GM23338 (cell line): Measurements from ENCODE around the gene RPL29. TPM values are rescaled to one million over a fixed set of nuclear protein-coding genes. Genes with fewer than 3 reads are reported as not detected.
"Not testable (repeated sequence)": the region's sequence is repeated elsewhere in the genome, so short reads cannot be mapped to it uniquely, and the experiment has no call there.

ENCODE experiments used
- ATAC-seq: fragments of 200-7000 bp; cut with Tn5 transposase; 3 replicates; pipeline ENCODE4 v1.9.1; 2020
- DNase-seq: peaks from one replicate; pipeline ENCODE4 v3.0.0-alpha.2; 2015; ENCODE audit warnings: low spot score
- H2AFZ ChIP-seq: fragments of 200-600 bp; sonication (generic); 2 replicates; pipeline ENCODE4 v1.8.0; 2016; ENCODE audit warnings: antibody characterized with exemption, mild to moderate bottlenecking, moderate library complexity
- H3F3A ChIP-seq: fragments of 200-600 bp; sonication (generic); replicated peaks from 2 replicates; pipeline ENCODE4 v1.8.0; 2017; ENCODE audit warnings: antibody characterized with exemption, mixed run types, low read depth
- H3K27ac ChIP-seq: fragments of 200-600 bp; sonication (generic); 2 replicates; pipeline ENCODE4 v1.6.1; 2016; ENCODE audit warnings: low read depth
- H3K27me3 ChIP-seq: fragments of 200-600 bp; sonication (generic); 2 replicates; pipeline ENCODE4 v1.8.0; 2016; ENCODE audit warnings: mild to moderate bottlenecking, mixed run types, moderate library complexity; ENCODE audit not compliant: insufficient read depth
- H3K36me3 ChIP-seq: fragments of 200-600 bp; sonication (generic); 2 replicates; pipeline ENCODE4 v1.8.0; 2016; ENCODE audit warnings: mild to moderate bottlenecking; ENCODE audit not compliant: insufficient read depth
- H3K4me1 ChIP-seq: fragments of 200-600 bp; sonication (generic); 2 replicates; pipeline ENCODE4 v1.8.0; 2016; ENCODE audit warnings: mild to moderate bottlenecking, moderate library complexity; ENCODE audit not compliant: insufficient read depth
- H3K4me2 ChIP-seq: fragments of 200-600 bp; sonication (generic); 2 replicates; pipeline ENCODE4 v1.7.1; 2017; ENCODE audit warnings: mixed run types
- H3K4me3 ChIP-seq: fragments of 200-600 bp; sonication (generic); 2 replicates; pipeline ENCODE4 v1.6.1; 2016; ENCODE audit warnings: mixed run types
- H3K79me2 ChIP-seq: fragments of 200-600 bp; sonication (generic); replicated peaks from 2 replicates; pipeline ENCODE4 v1.8.0; 2017; ENCODE audit warnings: mild to moderate bottlenecking; ENCODE audit not compliant: insufficient read depth
- H3K9me2 ChIP-seq: fragments of 200-600 bp; sonication (generic); 2 replicates; pipeline ENCODE4 v1.8.0; 2017; ENCODE audit not compliant: insufficient read depth
- H4K20me1 ChIP-seq: fragments of 200-600 bp; sonication (generic); replicated peaks from 2 replicates; pipeline ENCODE4 v1.8.0; 2017; ENCODE audit warnings: mild to moderate bottlenecking; ENCODE audit not compliant: insufficient read depth
- H3K27ac Mint-ChIP-seq: 2 replicates; pipeline ENCODE4 v1.8.0; 2020; ENCODE audit warnings: inconsistent platforms, mild to moderate bottlenecking, moderate library complexity, mixed read lengths
- H3K27me3 Mint-ChIP-seq: 3 replicates; pipeline ENCODE4 v1.8.0; 2022; ENCODE audit warnings: low read depth, mild to moderate bottlenecking, moderate library complexity, mixed read lengths, inconsistent platforms; ENCODE audit not compliant: insufficient read depth, poor library complexity
- H3K36me3 Mint-ChIP-seq: 3 replicates; pipeline ENCODE4 v1.8.0; 2021; ENCODE audit warnings: low read depth, mild to moderate bottlenecking, inconsistent platforms, moderate library complexity, mixed read lengths
- H3K4me1 Mint-ChIP-seq: 3 replicates; pipeline ENCODE4 v1.8.0; 2020; ENCODE audit warnings: mild to moderate bottlenecking, inconsistent platforms, mixed read lengths
- H3K4me3 Mint-ChIP-seq: 3 replicates; pipeline ENCODE4 v1.8.0; 2021; ENCODE audit warnings: moderate library complexity, mild to moderate bottlenecking, inconsistent platforms, mixed read lengths
- H3K9me3 Mint-ChIP-seq: 3 replicates; pipeline ENCODE4 v1.8.0; 2020; ENCODE audit warnings: moderate library complexity, mild to moderate bottlenecking, inconsistent platforms, mixed read lengths
- CREB1 ChIP-seq: fragments of 250-450 bp; sonication (Bioruptor Pico); IDR thresholded peaks from 2 replicates; pipeline ENCODE4 v1.5.0; 2020; ENCODE audit warnings: low read depth, mild to moderate bottlenecking, moderate library complexity
- EZH2 ChIP-seq: fragments of 200-600 bp; sonication (generic); IDR thresholded peaks from one replicate; pipeline ENCODE4 v1.8.0; 2017; ENCODE audit warnings: antibody characterized with exemption, mild to moderate bottlenecking, low read depth; ENCODE audit not compliant: unreplicated experiment
- EZH2phosphoT487 ChIP-seq: fragments of 200-600 bp; sonication (generic); IDR thresholded peaks from one replicate; pipeline ENCODE4 v1.8.1; 2018; ENCODE audit warnings: antibody characterized with exemption; ENCODE audit not compliant: unreplicated experiment
- JUNB ChIP-seq: IDR thresholded peaks from one replicate; pipeline ENCODE4 v1.6.1; 2016; ENCODE audit warnings: antibody characterized with exemption; ENCODE audit not compliant: unreplicated experiment
- NANOG ChIP-seq: IDR thresholded peaks from 2 replicates; pipeline ENCODE4 v1.6.1; 2016; ENCODE audit warnings: antibody characterized with exemption, borderline replicate concordance
- ZNF114 ChIP-seq: fragments of 250-450 bp; sonication (Bioruptor Pico); IDR thresholded peaks from 2 replicates; pipeline ENCODE4 v1.5.0; 2020; ENCODE audit warnings: mild to moderate bottlenecking, moderate library complexity
- ZNF331 ChIP-seq: fragments of 250-450 bp; sonication (Bioruptor Pico); IDR thresholded peaks from 2 replicates; pipeline ENCODE4 v1.5.0; 2020; ENCODE audit warnings: low read depth, mild to moderate bottlenecking, moderate library complexity
- polyA plus RNA-seq: library from polyadenylated mRNA; unstranded; fragments of >200 nt; fragmentation: Nextera tagmentation; extraction: Ambion mirVana; gene quantifications from 2 replicates; pipeline ENCODE4 v1.2.1, GENCODE V29; 2016
- total RNA-seq: library from RNA; depleted of rRNA; stranded (reverse); fragments of >200 nt; shearing (Covaris generic); gene quantifications from 2 replicates; pipeline ENCODE4 v1.2.3, GENCODE V29; 2014
- TF ChIP-seq, protein P1 (sequence below): IDR thresholded peaks from 2 replicates; pipeline ENCODE4 v1.6.1; 2016; ENCODE audit warnings: antibody characterized with exemption
- TF ChIP-seq, protein P2 (sequence below): fragments of 250-450 bp; sonication (Bioruptor Pico); IDR thresholded peaks from 2 replicates; pipeline ENCODE4 v1.5.0; 2020; ENCODE audit warnings: mild to moderate bottlenecking, moderate library complexity
- TF ChIP-seq, protein P3 (sequence below), 2 experiments: fragments of 200-600 bp in 1 of 2; sonication (generic) in 1 of 2; conservative IDR thresholded peaks; 2 replicates each; pipeline versions ENCODE4 v1.5.1 to v1.6.1; 2016 to 2017; ENCODE audit warnings: antibody characterized with exemption in 2 of 2, low read depth in 2 of 2, mild to moderate bottlenecking in 2 of 2, moderate library complexity in 1 of 2

The RPL29 gene
- total and polyA plus RNA-seq, 2 experiments from 2014 or later = 1,471 to 1,864 TPM

DNA sequence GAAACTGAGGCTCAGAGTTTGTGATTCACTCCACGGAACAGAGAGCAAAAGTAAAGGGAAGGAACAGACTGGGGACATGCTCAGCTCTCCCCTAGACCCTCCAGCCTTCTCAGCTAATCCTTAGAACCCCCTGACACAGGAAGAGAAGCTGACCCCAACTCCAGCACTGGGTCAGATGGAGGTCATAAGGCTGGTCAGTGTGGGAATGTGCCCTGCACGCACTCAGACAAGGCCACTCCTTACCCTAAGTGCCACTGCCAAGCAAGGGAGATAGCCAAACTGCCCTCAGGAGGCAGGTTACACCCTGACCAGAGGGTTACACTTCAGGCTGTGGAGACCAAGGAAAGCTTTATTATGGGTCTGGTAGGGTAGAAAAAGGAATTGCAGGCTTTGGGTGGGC is 1.2 kb downstream of the RPL29 start:
- Mint-ChIP-seq H3K4me3 (peak overlapping the region; percentile 100), H3K27ac (peak overlapping the region; percentile 100), H3K36me3 (peaks cover 49% of the 10 kb centered on the region), H3K4me1 (peaks cover 29% of the 10 kb centered on the region), H3K9me3 (peaks cover 4% of the 10 kb centered on the region; the same call in 1 of the 3 replicates), H3K27me3 (peaks cover 24% of the 10 kb centered on the region)
- Histone ChIP-seq H4K20me1 (peaks cover 12% of the 10 kb centered on the region), H3F3A (peaks cover 43% of the 10 kb centered on the region), H3K27me3 (no peaks in the 10 kb centered on the region), H3K4me1 (peaks cover 25% of the 10 kb centered on the region), H3K36me3 (peaks cover 28% of the 10 kb centered on the region), H3K79me2 (peaks cover 18% of the 10 kb centered on the region), H3K4me3 (peak overlapping the region; percentile 94), H2AFZ (no peak overlapping the region), H3K27ac (peak overlapping the region; percentile 92), H3K4me2 (peak overlapping the region; percentile 100), H3K9me2 (no peaks in the 10 kb centered on the region)
- no peak for DNase-seq
- ATAC-seq = no peak
- TF ChIP-seq CREB1 (CRISPR knock-in tag) (no peak), EZH2 (no peak), ZNF331 (CRISPR knock-in tag) (no peak), JUNB (no peak), NANOG (no peak), ZNF114 (CRISPR knock-in tag) (no peak), EZH2phosphoT487 (no peak)
- TF ChIP-seq, protein P1, sequence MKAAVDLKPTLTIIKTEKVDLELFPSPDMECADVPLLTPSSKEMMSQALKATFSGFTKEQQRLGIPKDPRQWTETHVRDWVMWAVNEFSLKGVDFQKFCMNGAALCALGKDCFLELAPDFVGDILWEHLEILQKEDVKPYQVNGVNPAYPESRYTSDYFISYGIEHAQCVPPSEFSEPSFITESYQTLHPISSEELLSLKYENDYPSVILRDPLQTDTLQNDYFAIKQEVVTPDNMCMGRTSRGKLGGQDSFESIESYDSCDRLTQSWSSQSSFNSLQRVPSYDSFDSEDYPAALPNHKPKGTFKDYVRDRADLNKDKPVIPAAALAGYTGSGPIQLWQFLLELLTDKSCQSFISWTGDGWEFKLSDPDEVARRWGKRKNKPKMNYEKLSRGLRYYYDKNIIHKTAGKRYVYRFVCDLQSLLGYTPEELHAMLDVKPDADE = no peak
- TF ChIP-seq, protein P2, sequence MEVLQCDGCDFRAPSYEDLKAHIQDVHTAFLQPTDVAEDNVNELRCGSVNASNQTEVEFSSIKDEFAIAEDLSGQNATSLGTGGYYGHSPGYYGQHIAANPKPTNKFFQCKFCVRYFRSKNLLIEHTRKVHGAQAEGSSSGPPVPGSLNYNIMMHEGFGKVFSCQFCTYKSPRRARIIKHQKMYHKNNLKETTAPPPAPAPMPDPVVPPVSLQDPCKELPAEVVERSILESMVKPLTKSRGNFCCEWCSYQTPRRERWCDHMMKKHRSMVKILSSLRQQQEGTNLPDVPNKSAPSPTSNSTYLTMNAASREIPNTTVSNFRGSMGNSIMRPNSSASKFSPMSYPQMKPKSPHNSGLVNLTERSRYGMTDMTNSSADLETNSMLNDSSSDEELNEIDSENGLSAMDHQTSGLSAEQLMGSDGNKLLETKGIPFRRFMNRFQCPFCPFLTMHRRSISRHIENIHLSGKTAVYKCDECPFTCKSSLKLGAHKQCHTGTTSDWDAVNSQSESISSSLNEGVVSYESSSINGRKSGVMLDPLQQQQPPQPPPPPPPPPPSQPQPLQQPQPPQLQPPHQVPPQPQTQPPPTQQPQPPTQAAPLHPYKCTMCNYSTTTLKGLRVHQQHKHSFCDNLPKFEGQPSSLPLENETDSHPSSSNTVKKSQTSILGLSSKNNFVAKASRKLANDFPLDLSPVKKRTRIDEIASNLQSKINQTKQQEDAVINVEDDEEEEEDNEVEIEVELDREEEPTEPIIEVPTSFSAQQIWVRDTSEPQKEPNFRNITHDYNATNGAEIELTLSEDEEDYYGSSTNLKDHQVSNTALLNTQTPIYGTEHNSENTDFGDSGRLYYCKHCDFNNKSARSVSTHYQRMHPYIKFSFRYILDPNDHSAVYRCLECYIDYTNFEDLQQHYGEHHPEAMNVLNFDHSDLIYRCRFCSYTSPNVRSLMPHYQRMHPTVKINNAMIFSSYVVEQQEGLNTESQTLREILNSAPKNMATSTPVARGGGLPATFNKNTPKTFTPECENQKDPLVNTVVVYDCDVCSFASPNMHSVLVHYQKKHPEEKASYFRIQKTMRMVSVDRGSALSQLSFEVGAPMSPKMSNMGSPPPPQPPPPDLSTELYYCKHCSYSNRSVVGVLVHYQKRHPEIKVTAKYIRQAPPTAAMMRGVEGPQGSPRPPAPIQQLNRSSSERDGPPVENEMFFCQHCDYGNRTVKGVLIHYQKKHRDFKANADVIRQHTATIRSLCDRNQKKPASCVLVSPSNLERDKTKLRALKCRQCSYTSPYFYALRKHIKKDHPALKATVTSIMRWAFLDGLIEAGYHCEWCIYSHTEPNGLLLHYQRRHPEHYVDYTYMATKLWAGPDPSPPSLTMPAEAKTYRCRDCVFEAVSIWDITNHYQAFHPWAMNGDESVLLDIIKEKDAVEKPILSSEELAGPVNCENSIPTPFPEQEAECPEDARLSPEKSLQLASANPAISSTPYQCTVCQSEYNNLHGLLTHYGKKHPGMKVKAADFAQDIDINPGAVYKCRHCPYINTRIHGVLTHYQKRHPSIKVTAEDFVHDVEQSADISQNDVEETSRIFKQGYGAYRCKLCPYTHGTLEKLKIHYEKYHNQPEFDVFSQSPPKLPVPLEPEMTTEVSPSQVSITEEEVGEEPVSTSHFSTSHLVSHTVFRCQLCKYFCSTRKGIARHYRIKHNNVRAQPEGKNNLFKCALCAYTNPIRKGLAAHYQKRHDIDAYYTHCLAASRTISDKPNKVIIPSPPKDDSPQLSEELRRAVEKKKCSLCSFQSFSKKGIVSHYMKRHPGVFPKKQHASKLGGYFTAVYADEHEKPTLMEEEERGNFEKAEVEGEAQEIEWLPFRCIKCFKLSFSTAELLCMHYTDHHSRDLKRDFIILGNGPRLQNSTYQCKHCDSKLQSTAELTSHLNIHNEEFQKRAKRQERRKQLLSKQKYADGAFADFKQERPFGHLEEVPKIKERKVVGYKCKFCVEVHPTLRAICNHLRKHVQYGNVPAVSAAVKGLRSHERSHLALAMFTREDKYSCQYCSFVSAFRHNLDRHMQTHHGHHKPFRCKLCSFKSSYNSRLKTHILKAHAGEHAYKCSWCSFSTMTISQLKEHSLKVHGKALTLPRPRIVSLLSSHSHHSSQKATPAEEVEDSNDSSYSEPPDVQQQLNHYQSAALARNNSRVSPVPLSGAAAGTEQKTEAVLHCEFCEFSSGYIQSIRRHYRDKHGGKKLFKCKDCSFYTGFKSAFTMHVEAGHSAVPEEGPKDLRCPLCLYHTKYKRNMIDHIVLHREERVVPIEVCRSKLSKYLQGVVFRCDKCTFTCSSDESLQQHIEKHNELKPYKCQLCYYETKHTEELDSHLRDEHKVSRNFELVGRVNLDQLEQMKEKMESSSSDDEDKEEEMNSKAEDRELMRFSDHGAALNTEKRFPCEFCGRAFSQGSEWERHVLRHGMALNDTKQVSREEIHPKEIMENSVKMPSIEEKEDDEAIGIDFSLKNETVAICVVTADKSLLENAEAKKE (CRISPR knock-in tag) = no peak
- TF ChIP-seq, protein P3, sequence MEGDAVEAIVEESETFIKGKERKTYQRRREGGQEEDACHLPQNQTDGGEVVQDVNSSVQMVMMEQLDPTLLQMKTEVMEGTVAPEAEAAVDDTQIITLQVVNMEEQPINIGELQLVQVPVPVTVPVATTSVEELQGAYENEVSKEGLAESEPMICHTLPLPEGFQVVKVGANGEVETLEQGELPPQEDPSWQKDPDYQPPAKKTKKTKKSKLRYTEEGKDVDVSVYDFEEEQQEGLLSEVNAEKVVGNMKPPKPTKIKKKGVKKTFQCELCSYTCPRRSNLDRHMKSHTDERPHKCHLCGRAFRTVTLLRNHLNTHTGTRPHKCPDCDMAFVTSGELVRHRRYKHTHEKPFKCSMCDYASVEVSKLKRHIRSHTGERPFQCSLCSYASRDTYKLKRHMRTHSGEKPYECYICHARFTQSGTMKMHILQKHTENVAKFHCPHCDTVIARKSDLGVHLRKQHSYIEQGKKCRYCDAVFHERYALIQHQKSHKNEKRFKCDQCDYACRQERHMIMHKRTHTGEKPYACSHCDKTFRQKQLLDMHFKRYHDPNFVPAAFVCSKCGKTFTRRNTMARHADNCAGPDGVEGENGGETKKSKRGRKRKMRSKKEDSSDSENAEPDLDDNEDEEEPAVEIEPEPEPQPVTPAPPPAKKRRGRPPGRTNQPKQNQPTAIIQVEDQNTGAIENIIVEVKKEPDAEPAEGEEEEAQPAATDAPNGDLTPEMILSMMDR (conservative IDR thresholded peaks at IDR 0.05; ENCODE audit: low read depth in 2 of 2) = no peak

DNA sequence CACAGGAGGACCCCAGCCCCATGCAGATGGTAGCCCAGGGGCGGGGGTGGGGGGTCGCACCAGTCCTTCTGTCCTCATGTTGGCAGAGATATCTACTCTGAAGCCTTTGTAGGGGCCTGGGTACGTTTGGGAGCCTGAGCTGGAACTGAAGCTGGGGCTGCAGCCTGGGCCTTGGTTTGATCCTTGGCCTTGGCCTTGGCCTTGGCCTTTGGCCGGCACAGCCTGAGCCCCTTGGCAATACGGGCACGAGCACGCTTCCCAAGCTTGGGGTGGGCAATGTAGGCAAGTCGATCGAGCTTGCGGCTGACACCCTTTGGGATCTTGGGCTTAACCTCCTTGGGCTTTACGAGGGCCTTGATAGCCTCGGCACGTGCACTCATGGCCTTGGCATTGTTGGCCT is 2.0 kb downstream of the RPL29 start:
- peaks cover 12% of the 10 kb centered on the region for H4K20me1 ChIP-seq
- not testable (repeated sequence) for H3K4me2 ChIP-seq, H3K9me2 ChIP-seq, DNase-seq, H3K9me3 Mint-ChIP-seq, ATAC-seq, H3K27me3 ChIP-seq, H3K4me3 ChIP-seq, H2AFZ ChIP-seq
- H3F3A ChIP-seq = peaks cover 41% of the 10 kb centered on the region
- Mint-ChIP-seq H3K36me3 (peaks cover 53% of the 10 kb centered on the region), H3K4me1 (peaks cover 35% of the 10 kb centered on the region), H3K27ac (peak overlapping the region; percentile 100), H3K4me3 (peak overlapping the region; percentile 100), H3K27me3 (peaks cover 24% of the 10 kb centered on the region)
- peak overlapping the region; percentile 92; the same call in 1 of the 2 replicates for H3K27ac ChIP-seq
- peaks cover 18% of the 10 kb centered on the region for H3K79me2 ChIP-seq
- H3K4me1 ChIP-seq = peaks cover 25% of the 10 kb centered on the region
- peaks cover 28% of the 10 kb centered on the region for H3K36me3 ChIP-seq
